MM.1S (cell line): ENCODE data around the gene TMEM131.

Experiments used
- CTCF ChIP-seq: fragments of 300-600 bp; sonication (generic); IDR thresholded peaks from 2 replicates; pipeline ENCODE4 v1.5.1; 2016; ENCODE audit warnings: antibody characterized with exemption, low read length, mixed read lengths
- EZH2 ChIP-seq: fragments of 300-600 bp; sonication (generic); optimal IDR thresholded peaks from 2 replicates; pipeline ENCODE3; 2017; ENCODE audit warnings: low read depth, mild to moderate bottlenecking, antibody characterized with exemption, low read length, mixed read lengths
- EZH2phosphoT487 ChIP-seq: fragments of 300-600 bp; sonication (generic); IDR thresholded peaks from 2 replicates; pipeline ENCODE4 v1.6.1; 2018; ENCODE audit warnings: antibody characterized with exemption, low read length

- no peak for TF ChIP-seq CTCF
- no peak for TF ChIP-seq EZH2phosphoT487
- TF ChIP-seq EZH2, result no peak
These were observed 64.5 kb downstream of the TMEM131 start for GRCh38 chr2:97931118-97931857.
